Gastroesophageal sphincter (tissue), 4 donors: ENCODE results near the gene B4GALT2. TPM values are rescaled to one million over a fixed set of nuclear protein-coding genes. Genes with fewer than 3 reads are reported as not detected.
A peak's percentile ranks its signal among the peaks of the same experiment; 100 is the strongest.

Source experiments
- ATAC-seq: fragments of 150-250 bp; one replicate; pipeline ENCODE4 v1.9.1; 2016; ENCODE audit warnings: mild to moderate bottlenecking, moderate library complexity
- H3K27ac ChIP-seq, 4 donors: fragments of 200-600 bp; sonication (generic) in 3 of 4; 1 replicate in 3 of 4; 2 replicates in 1 of 4; pipeline ENCODE4 v1.5.1; 2016 to 2019
- H3K27me3 ChIP-seq: fragments of 200-600 bp; sonication (generic); one replicate; pipeline ENCODE4 v1.5.1; 2019
- H3K36me3 ChIP-seq, 2 donors: fragments of 200-600 bp; sonication (generic); one replicate each; pipeline ENCODE4 v1.5.1; 2019; ENCODE audit warnings: control low read depth in 1 of 2
- H3K4me1 ChIP-seq, 3 donors: fragments of 200-600 bp; sonication (generic); 1 replicate in 2 of 3; 2 replicates in 1 of 3; pipeline ENCODE4 v1.5.1; 2016 to 2019; ENCODE audit warnings: control low read depth in 2 of 3
- H3K4me3 ChIP-seq, 2 donors: fragments of 200-600 bp; sonication (generic); one replicate each; pipeline ENCODE4 v1.5.1; 2019; ENCODE audit warnings: mild to moderate bottlenecking in 1 of 2, moderate library complexity in 1 of 2
- H3K9me3 ChIP-seq, 3 donors: fragments of 200-600 bp; sonication (generic); one replicate each; pipeline ENCODE4 v1.5.1; 2017 to 2019; ENCODE audit warnings: control low read depth in 2 of 3
- CTCF ChIP-seq, 4 experiments: fragments of 200-600 bp in 2 of 4; fragments of 450-650 bp in 2 of 4; sonication (generic) in 1 of 4; IDR thresholded peaks; one replicate each; pipeline ENCODE4 v1.5.1; 2017 to 2019; ENCODE audit warnings: antibody characterized with exemption in 4 of 4, mild to moderate bottlenecking in 2 of 4, moderate library complexity in 2 of 4
- EP300 ChIP-seq: sonication (generic); formaldehyde crosslinking; IDR thresholded peaks from one replicate; pipeline ENCODE4 v1.6.1; 2017; ENCODE audit warnings: antibody characterized with exemption, mild to moderate bottlenecking
- POLR2A ChIP-seq, 2 donors: fragments of 450-650 bp; IDR thresholded peaks; one replicate each; pipeline ENCODE4 v1.6.1; 2017; ENCODE audit warnings: antibody characterized with exemption in 2 of 2, mild to moderate bottlenecking in 2 of 2, moderate library complexity in 1 of 2
- POLR2AphosphoS5 ChIP-seq: sonication (generic); formaldehyde crosslinking; IDR thresholded peaks from one replicate; pipeline ENCODE4 v1.6.1; 2017; ENCODE audit warnings: antibody characterized with exemption
- WGBS, 2 donors: methylation state at CpG; one replicate each; pipeline ENCODE4 v1.1.5; 2018; ENCODE audit warnings: low coverage in 1 of 2; 5-methylcytosine and 5-hydroxymethylcytosine counted together
- total RNA-seq, 4 donors: library from RNA; depleted of rRNA; stranded (reverse); fragments of >200 nt; gene quantifications; one replicate each; pipeline ENCODE4 v1.1.0, GENCODE V29; 2016

The B4GALT2 gene
- total RNA-seq, 4 donors from 2014 or later = 34.4 to 129 (median 37.6) TPM

- H3K4me3 ChIP-seq = peak within 1 kb of the TSS; percentile 38 to 81
- peaks cover 0 to 24% of the 10 kb centered on the region in 2 donors for H3K36me3 ChIP-seq
- peak within 1 kb of the TSS; percentile 75 to 98 (median 94) for H3K27ac ChIP-seq
- peak; percentile 98 for ATAC-seq
- no peaks in the 10 kb centered on the region for H3K27me3 ChIP-seq
- TF ChIP-seq EP300 (no peak), POLR2AphosphoS5 (peak; percentile 67), POLR2A (IDR thresholded peaks at IDR 0.05) (peak; percentile 70 to 71), CTCF (IDR thresholded peaks at IDR 0.05) (peak in 3 of 4 experiments; percentile 82 to 89 (median 87))
- H3K9me3 ChIP-seq = no peaks in the 10 kb centered on the region
- peaks cover 4 to 68% (median 21%) of the 10 kb centered on the region in 3 donors for H3K4me1 ChIP-seq
- WGBS, 2 donors = 0% methylated on average over 6 to 10 of the region's 74 CpGs
These were observed 32.6 kb upstream of the B4GALT2 start, which contains the start of gene IPO13 for GRCh38 chr1:43946236-43947060. Gene IPO13, plus strand, starts transcription at chr1:43946950. Its CDS starts 651 bp downstream, at chr1:43947601.

GRCh38 chr1:43947061-43947873 is 31.7 kb upstream of the B4GALT2 start:
- 7% methylated on average over 3 of the region's 27 CpGs; no CpG with 5 or more reads in 1 of the 2 donors for WGBS, 2 donors
- TF ChIP-seq EP300 (no peak), CTCF (IDR thresholded peaks at IDR 0.05) (no peak), POLR2AphosphoS5 (no peak)
- Histone ChIP-seq H3K4me3 (peak overlapping the region; percentile 38 to 81), H3K27me3 (no peaks in the 10 kb centered on the region), H3K9me3 (no peaks in the 10 kb centered on the region), H3K4me1 (peaks cover 4 to 69% (median 21%) of the 10 kb centered on the region in 3 donors), H3K27ac (peak overlapping the region; percentile 75 to 98 (median 94)), H3K36me3 (peaks cover 0 to 24% of the 10 kb centered on the region in 2 donors)
- ATAC-seq = no peak

GRCh38 chr1:43947874-43948437 is 31.1 kb upstream of the B4GALT2 start:
- no peak for TF ChIP-seq CTCF (IDR thresholded peaks at IDR 0.05)
- TF ChIP-seq POLR2AphosphoS5 = no peak
- TF ChIP-seq POLR2A (IDR thresholded peaks at IDR 0.05) = no peak
- TF ChIP-seq EP300 = no peak
- Histone ChIP-seq H3K9me3 (no peaks in the 10 kb centered on the region), H3K27ac (peak overlapping the region in 1 of 4 donors; percentile 98), H3K4me3 (peak overlapping the region; percentile 38 to 81), H3K4me1 (peaks cover 4 to 69% (median 21%) of the 10 kb centered on the region in 3 donors), H3K36me3 (peaks cover 0 to 24% of the 10 kb centered on the region in 2 donors), H3K27me3 (no peaks in the 10 kb centered on the region)
- 20% methylated on average over 2 of the region's 3 CpGs; no CpG with 5 or more reads in 1 of the 2 donors for WGBS, 2 donors
- ATAC-seq = no peak

GRCh38 chr1:43949678-43950077 is 29.3 kb upstream of the B4GALT2 start:
- H3K27me3 ChIP-seq = no peaks in the 10 kb centered on the region
- TF ChIP-seq CTCF (IDR thresholded peaks at IDR 0.05) (no peak), POLR2AphosphoS5 (no peak), POLR2A (IDR thresholded peaks at IDR 0.05) (no peak), EP300 (no peak)
- no peak for ATAC-seq
- H3K36me3 ChIP-seq = peaks cover 0 to 24% of the 10 kb centered on the region in 2 donors
- H3K4me1 ChIP-seq = peaks cover 4 to 61% (median 21%) of the 10 kb centered on the region in 3 donors
- 100% methylated on average over 1 of the region's 13 CpGs; no CpG with 5 or more reads in 1 of the 2 donors for WGBS, 2 donors
- no peak overlapping the region for H3K27ac ChIP-seq
- H3K4me3 ChIP-seq = no peak overlapping the region
- H3K9me3 ChIP-seq = no peaks in the 10 kb centered on the region
